Neural progenitor cell (in vitro differentiated cells): ENCODE data around the gene CHPF.

Source experiments
- EZH2 ChIP-seq: fragments of 200-600 bp; sonication (generic); IDR thresholded peaks from 2 replicates; pipeline ENCODE4 v1.6.1; 2017; ENCODE audit warnings: antibody characterized with exemption, mild to moderate bottlenecking, moderate library complexity
- EZH2phosphoT487 ChIP-seq: fragments of 200-600 bp; sonication (generic); IDR thresholded peaks from 2 replicates; pipeline ENCODE4 v1.6.1; 2017; ENCODE audit warnings: antibody characterized with exemption
- TF ChIP-seq, protein P1 (sequence below): fragments of 200-600 bp; sonication (generic); IDR thresholded peaks from 2 replicates; pipeline ENCODE4 v1.5.1; 2017; ENCODE audit warnings: antibody characterized with exemption, mild to moderate bottlenecking

DNA sequence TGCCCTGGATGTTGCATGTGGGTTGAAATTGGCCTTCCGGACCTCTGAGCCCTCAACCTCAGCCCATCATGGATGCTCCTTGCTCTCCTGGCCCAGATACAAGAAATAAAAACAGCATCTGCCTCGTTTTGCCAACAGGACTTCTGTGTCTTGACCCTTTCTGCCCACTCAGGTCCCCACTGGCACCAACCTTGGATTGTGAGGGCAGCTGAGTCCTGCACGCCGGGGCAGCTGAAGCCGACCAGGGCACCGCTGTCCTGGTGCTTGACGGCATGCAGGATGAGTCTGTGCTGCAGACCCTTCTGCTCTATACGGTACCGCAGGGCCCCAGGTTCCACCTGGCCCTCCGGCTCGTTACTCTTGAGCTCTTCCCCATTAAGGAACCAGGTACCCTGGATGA, 23.0 kb upstream of the CHPF start:
- TF ChIP-seq, protein P1, sequence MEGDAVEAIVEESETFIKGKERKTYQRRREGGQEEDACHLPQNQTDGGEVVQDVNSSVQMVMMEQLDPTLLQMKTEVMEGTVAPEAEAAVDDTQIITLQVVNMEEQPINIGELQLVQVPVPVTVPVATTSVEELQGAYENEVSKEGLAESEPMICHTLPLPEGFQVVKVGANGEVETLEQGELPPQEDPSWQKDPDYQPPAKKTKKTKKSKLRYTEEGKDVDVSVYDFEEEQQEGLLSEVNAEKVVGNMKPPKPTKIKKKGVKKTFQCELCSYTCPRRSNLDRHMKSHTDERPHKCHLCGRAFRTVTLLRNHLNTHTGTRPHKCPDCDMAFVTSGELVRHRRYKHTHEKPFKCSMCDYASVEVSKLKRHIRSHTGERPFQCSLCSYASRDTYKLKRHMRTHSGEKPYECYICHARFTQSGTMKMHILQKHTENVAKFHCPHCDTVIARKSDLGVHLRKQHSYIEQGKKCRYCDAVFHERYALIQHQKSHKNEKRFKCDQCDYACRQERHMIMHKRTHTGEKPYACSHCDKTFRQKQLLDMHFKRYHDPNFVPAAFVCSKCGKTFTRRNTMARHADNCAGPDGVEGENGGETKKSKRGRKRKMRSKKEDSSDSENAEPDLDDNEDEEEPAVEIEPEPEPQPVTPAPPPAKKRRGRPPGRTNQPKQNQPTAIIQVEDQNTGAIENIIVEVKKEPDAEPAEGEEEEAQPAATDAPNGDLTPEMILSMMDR, result no peak
- no peak for TF ChIP-seq EZH2phosphoT487
- no peak for TF ChIP-seq EZH2
